Bronchus fibroblast of lung (primary cell): ENCODE results near the gene MAMLD1. TPM values are rescaled to one million over a fixed set of nuclear protein-coding genes. Genes with fewer than 3 reads are reported as not detected.

ENCODE experiments used
- total RNA-seq: library from RNA; depleted of rRNA; stranded (reverse); fragments of >200 nt; gene quantifications from 2 replicates; pipeline ENCODE4 v1.2.3, GENCODE V29; 2015

MAMLD1 gene
- 1.0 and 1.2 TPM in 2 replicates for total RNA-seq

GRCh38 chrX:150362599-150363481 is at the start of gene MAMLD1:
MAMLD1 (plus strand) TSS chrX:150363317; CDS start chrX:150445517, 82,200 bp downstream.

Other genes starting within 250 kb of the MAMLD1 start
- gene MTM1, start 205.3 kb downstream of the MAMLD1 start, total RNA-seq = 3.7 and 4.2 TPM in 2 replicates